HepG2 (cell line): ENCODE results near the gene REEP2. TPM values are rescaled to one million over a fixed set of nuclear protein-coding genes. Genes with fewer than 3 reads are reported as not detected.

Experiments
- ELF3 ChIP-seq: IDR thresholded peaks from 2 replicates; pipeline ENCODE4 v1.6.1; 2016; ENCODE audit warnings: missing genetic modification reagents, missing compliant biosample characterization
- FOXK1 ChIP-seq: sonication (generic); formaldehyde crosslinking; IDR thresholded peaks from 2 replicates; pipeline ENCODE4 v1.4.0; 2020; ENCODE audit warnings: low read depth, missing genetic modification reagents, borderline replicate concordance
- MATR3 ChIP-seq: sonication (generic); formaldehyde crosslinking; IDR thresholded peaks from 2 replicates; pipeline ENCODE4 v1.4.0; 2020; ENCODE audit warnings: missing genetic modification reagents
- NR2F2 ChIP-seq: IDR thresholded peaks from 2 replicates; pipeline ENCODE4 v1.6.1; 2012; ENCODE audit warnings: low read depth, inconsistent platforms, borderline replicate concordance
- PHF20 ChIP-seq: sonication (generic); formaldehyde crosslinking; IDR thresholded peaks from 2 replicates; pipeline ENCODE4 v1.5.0; 2020; ENCODE audit warnings: mild to moderate bottlenecking, missing genetic modification reagents
- SMAD9 ChIP-seq: sonication (generic); formaldehyde crosslinking; IDR thresholded peaks from 2 replicates; pipeline ENCODE4 v1.5.1; 2020; ENCODE audit warnings: mild to moderate bottlenecking, missing genetic modification reagents
- TMF1 ChIP-seq: sonication (generic); formaldehyde crosslinking; IDR thresholded peaks from 2 replicates; pipeline ENCODE4 v1.8.1; 2022; ENCODE audit warnings: low read depth, missing genetic modification reagents
- TOPORS ChIP-seq: sonication (generic); formaldehyde crosslinking; IDR thresholded peaks from 2 replicates; pipeline ENCODE4 v1.8.0; 2023; ENCODE audit warnings: mild to moderate bottlenecking, missing genetic modification reagents
- ZNF142 ChIP-seq: sonication (generic); formaldehyde crosslinking; IDR thresholded peaks from 2 replicates; pipeline ENCODE4 v1.4.0; 2020; ENCODE audit warnings: missing genetic modification reagents
- ZNF3 ChIP-seq: IDR thresholded peaks from 2 replicates; pipeline ENCODE4 v1.7.0; 2017; ENCODE audit warnings: inconsistent platforms
- ZNF333 ChIP-seq: sonication (generic); formaldehyde crosslinking; IDR thresholded peaks from 2 replicates; pipeline ENCODE4 v1.4.0; 2020; ENCODE audit warnings: mild to moderate bottlenecking, missing genetic modification reagents, borderline replicate concordance
- ZNF652 ChIP-seq: IDR thresholded peaks from 2 replicates; pipeline ENCODE4 v1.6.1; 2016; ENCODE audit warnings: low read depth, borderline replicate concordance
- ZNF850 ChIP-seq: sonication (generic); formaldehyde crosslinking; conservative IDR thresholded peaks from 2 replicates; pipeline ENCODE4 v1.9.0; 2021; ENCODE audit warnings: mild to moderate bottlenecking, missing genetic modification reagents
- polyA plus RNA-seq, 8 experiments: library from polyadenylated mRNA; depleted of rRNA in 3 of 8; stranded (reverse) in 7 of 8; unstranded in 1 of 8; fragments of >200 nt; fragmentation: Illumina TruSeq in 4 of 8; extraction: Trizol in 4 of 8; gene quantifications; 2 replicates each; pipeline versions ENCODE4 v1.2.1 to v1.2.3, GENCODE V29; 2011 to 2016; ENCODE audit warnings: low read depth in 4 of 8, missing spikeins in 1 of 8, mixed read lengths in 1 of 8; ENCODE audit not compliant: insufficient read depth in 1 of 8
- total RNA-seq, 5 experiments: library from RNA; depleted of rRNA; stranded (reverse); fragments of >200 nt; fragmentation: Illumina TruSeq; extraction: Trizol; gene quantifications; 2 replicates each; pipeline ENCODE4 v1.2.3, GENCODE V29; 2016; ENCODE audit warnings: low read depth in 1 of 5
- TF ChIP-seq, protein P1 (sequence below): sonication (generic); formaldehyde crosslinking; IDR thresholded peaks from 2 replicates; pipeline ENCODE4 v1.4.0; 2020; ENCODE audit warnings: missing genetic modification reagents, borderline replicate concordance
- TF ChIP-seq, protein P2 (sequence below): sonication (generic); formaldehyde crosslinking; IDR thresholded peaks from 2 replicates; pipeline ENCODE4 v1.5.1; 2020; ENCODE audit warnings: mild to moderate bottlenecking, missing genetic modification reagents
- TF ChIP-seq, protein P3 (sequence below): sonication (generic); formaldehyde crosslinking; IDR thresholded peaks from 2 replicates; pipeline ENCODE4 v1.4.0; 2020; ENCODE audit warnings: mild to moderate bottlenecking, low read depth, missing genetic modification reagents

Gene REEP2
- total and polyA plus RNA-seq, 2 of the 13 experiments (the other 11 are each of a cell fraction or from before 2014, with no cell fraction given), result 5.3 to 7.8 TPM

DNA sequence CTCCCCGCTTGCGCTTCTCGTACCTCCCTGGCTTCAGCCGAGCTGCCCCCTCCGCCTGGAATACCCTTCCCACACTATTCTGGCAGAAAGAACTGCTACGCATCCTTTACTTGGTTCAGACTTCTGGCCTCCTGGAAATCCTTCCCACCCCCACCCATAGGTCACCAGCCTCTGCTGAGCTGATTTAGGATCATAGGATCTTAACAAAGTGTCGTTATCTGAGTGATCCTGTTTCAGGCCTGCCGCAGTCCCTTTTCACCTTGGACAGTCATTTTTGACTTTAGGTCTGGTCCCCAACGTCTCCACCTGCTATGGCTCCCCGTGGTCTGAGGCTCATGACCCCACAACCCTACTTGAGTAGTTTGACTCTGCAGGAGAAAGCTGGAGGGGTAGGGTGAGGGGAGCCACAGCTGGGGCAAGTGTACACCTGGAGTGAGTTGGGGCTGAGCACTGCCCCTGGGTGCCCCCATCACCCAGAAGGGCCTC is 53.7 kb downstream of the REEP2 start (continued):
- TF ChIP-seq, protein P1, sequence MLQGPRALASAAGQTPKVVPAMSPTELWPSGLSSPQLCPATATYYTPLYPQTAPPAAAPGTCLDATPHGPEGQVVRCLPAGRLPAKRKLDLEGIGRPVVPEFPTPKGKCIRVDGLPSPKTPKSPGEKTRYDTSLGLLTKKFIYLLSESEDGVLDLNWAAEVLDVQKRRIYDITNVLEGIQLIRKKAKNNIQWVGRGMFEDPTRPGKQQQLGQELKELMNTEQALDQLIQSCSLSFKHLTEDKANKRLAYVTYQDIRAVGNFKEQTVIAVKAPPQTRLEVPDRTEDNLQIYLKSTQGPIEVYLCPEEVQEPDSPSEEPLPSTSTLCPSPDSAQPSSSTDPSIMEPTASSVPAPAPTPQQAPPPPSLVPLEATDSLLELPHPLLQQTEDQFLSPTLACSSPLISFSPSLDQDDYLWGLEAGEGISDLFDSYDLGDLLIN, result no peak
- no peak for TF ChIP-seq ZNF3 (CRISPR knock-in tag)
- TF ChIP-seq TMF1 (CRISPR knock-in tag), result no peak
- TF ChIP-seq, protein P2, sequence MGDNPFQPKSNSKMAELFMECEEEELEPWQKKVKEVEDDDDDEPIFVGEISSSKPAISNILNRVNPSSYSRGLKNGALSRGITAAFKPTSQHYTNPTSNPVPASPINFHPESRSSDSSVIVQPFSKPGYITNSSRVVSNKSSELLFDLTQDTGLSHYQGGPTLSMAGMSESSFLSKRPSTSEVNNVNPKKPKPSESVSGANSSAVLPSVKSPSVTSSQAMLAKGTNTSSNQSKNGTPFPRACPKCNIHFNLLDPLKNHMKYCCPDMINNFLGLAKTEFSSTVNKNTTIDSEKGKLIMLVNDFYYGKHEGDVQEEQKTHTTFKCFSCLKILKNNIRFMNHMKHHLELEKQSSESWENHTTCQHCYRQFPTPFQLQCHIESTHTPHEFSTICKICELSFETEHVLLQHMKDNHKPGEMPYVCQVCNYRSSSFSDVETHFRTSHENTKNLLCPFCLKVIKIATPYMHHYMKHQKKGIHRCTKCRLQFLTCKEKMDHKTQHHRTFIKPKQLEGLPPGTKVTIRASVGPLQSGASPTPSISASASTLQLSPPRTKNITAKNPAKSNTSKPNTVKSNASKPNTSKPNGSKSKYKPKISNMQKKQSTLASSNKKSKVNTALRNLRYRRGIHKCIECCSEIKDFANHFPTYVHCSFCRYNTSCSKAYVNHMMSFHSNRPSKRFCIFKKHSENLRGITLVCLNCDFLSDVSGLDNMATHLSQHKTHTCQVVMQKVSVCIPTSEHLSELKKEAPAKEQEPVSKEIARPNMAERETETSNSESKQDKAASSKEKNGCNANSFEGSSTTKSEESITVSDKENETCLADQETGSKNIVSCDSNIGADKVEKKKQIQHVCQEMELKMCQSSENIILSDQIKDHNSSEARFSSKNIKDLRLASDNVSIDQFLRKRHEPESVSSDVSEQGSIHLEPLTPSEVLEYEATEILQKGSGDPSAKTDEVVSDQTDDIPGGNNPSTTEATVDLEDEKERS (CRISPR knock-in tag), result no peak
- TF ChIP-seq SMAD9 (CRISPR knock-in tag), result no peak
- TF ChIP-seq ZNF652 (CRISPR knock-in tag), result no peak
- TF ChIP-seq PHF20, result 0 out of 2 replicates have a peak, but pooled peaks have one; percentile 38
- TF ChIP-seq ELF3, result no peak
- 0 out of 2 replicates have a peak, but pooled peaks have one; percentile 9 for TF ChIP-seq NR2F2
- TF ChIP-seq ZNF142, result 0 out of 2 replicates have a peak, but pooled peaks have one; percentile 10
- TF ChIP-seq, protein P3, sequence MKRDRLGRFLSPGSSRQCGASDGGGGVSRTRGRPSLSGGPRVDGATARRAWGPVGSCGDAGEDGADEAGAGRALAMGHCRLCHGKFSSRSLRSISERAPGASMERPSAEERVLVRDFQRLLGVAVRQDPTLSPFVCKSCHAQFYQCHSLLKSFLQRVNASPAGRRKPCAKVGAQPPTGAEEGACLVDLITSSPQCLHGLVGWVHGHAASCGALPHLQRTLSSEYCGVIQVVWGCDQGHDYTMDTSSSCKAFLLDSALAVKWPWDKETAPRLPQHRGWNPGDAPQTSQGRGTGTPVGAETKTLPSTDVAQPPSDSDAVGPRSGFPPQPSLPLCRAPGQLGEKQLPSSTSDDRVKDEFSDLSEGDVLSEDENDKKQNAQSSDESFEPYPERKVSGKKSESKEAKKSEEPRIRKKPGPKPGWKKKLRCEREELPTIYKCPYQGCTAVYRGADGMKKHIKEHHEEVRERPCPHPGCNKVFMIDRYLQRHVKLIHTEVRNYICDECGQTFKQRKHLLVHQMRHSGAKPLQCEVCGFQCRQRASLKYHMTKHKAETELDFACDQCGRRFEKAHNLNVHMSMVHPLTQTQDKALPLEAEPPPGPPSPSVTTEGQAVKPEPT (CRISPR knock-in tag), result no peak
- no peak for TF ChIP-seq FOXK1 (CRISPR knock-in tag)
- TF ChIP-seq ZNF850 (CRISPR knock-in tag), result no peak
- no peak for TF ChIP-seq ZNF333 (CRISPR knock-in tag)
- no peak for TF ChIP-seq TOPORS (CRISPR knock-in tag)
- TF ChIP-seq MATR3 (CRISPR knock-in tag), result no peak
- TF ChIP-seq, all 625 proteins: peak for 18
